B cell (primary cell): ENCODE results near the gene TRIM62. TPM values are rescaled to one million over a fixed set of nuclear protein-coding genes. Genes with fewer than 3 reads are reported as not detected.

Source experiments
- ATAC-seq: fragments of 200-7000 bp; cut with Tn5 transposase; one replicate; pipeline ENCODE4 v1.10.0; 2021; ENCODE audit warnings: low read depth, mild to moderate bottlenecking, moderate number of reproducible peaks, moderate library complexity
- CTCF ChIA-PET: fragments of 350-600 bp; sonication (Branson Sonifier 250); formaldehyde crosslinking; loops from one replicate; lab custom pipeline; 2021; ENCODE audit warnings: antibody characterized with exemption, inconsistent platforms; lab: Charles Lee
- POLR2A ChIA-PET: fragments of 350-600 bp; sonication (Branson Sonifier 250); formaldehyde crosslinking; loops from one replicate; lab custom pipeline; 2021; ENCODE audit warnings: antibody characterized with exemption; lab: Charles Lee
- DNase-seq: peaks from one replicate; pipeline ENCODE4 v3.0.0; 2013
- H2AFZ ChIP-seq: 2 replicates; pipeline ENCODE4 v1.6.1; 2012; ENCODE audit warnings: mild to moderate bottlenecking, low read depth, low read length; ENCODE audit not compliant: insufficient read depth, poor library complexity, severe bottlenecking
- H3K27ac ChIP-seq, 2 donors: 1 replicate in 1 of 2; 2 replicates in 1 of 2; pipeline ENCODE4 v1.5.1; 2012 to 2013; ENCODE audit warnings: low read length in 2 of 2, mild to moderate bottlenecking in 2 of 2, moderate library complexity in 1 of 2
- H3K27me3 ChIP-seq, 4 experiments: fragments of 200-600 bp in 1 of 4; sonication (generic) in 1 of 4; replicated peaks in 1 of 4; 1 replicate in 2 of 4; 2 replicates in 2 of 4; pipeline versions ENCODE4 v1.6.1 to v1.7.0; 2013 to 2016; ENCODE audit warnings: low read length in 3 of 4, mild to moderate bottlenecking in 2 of 4, mixed read lengths in 1 of 4, moderate library complexity in 1 of 4; ENCODE audit not compliant: insufficient read depth in 4 of 4, control insufficient read depth in 3 of 4; ENCODE audit errors: control extremely low read depth in 1 of 4
- H3K36me3 ChIP-seq, 2 experiments: replicated peaks in 1 of 2; 1 replicate in 1 of 2; 2 replicates in 1 of 2; pipeline versions ENCODE4 v1.6.1 to v1.7.1; 2013; ENCODE audit warnings: low read length in 1 of 2; ENCODE audit not compliant: insufficient read depth in 2 of 2, control insufficient read depth in 1 of 2; ENCODE audit errors: control extremely low read depth in 1 of 2, extremely low read depth in 1 of 2
- H3K4me1 ChIP-seq, 2 donors: fragments of 200-600 bp in 1 of 2; sonication (generic) in 1 of 2; 1 replicate in 1 of 2; 2 replicates in 1 of 2; pipeline versions ENCODE4 v1.5.1 to v1.6.1; 2013 to 2017; ENCODE audit warnings: low read length in 2 of 2; ENCODE audit not compliant: control insufficient read depth in 2 of 2, insufficient read depth in 2 of 2
- H3K4me2 ChIP-seq: replicated peaks from 2 replicates; pipeline ENCODE3; 2012; ENCODE audit warnings: mild to moderate bottlenecking, low read depth, low read length; ENCODE audit not compliant: poor library complexity, severe bottlenecking
- H3K4me3 ChIP-seq, 5 experiments: fragments of 200-600 bp in 1 of 5; sonication (generic) in 1 of 5; 1 replicate in 3 of 5; 2 replicates in 2 of 5; pipeline versions ENCODE4 v1.5.1 to v1.7.0; 2011 to 2016; ENCODE audit warnings: low read length in 4 of 5, mild to moderate bottlenecking in 4 of 5, low read depth in 2 of 5, control low read depth in 1 of 5, moderate library complexity in 1 of 5; ENCODE audit not compliant: insufficient read depth in 1 of 5; ENCODE audit errors: control extremely low read depth in 1 of 5, extremely low read depth in 1 of 5
- H3K79me2 ChIP-seq: fragments of 200-600 bp; sonication (generic); one replicate; pipeline ENCODE4 v1.6.0; 2016; ENCODE audit warnings: low read length; ENCODE audit not compliant: control insufficient read depth, insufficient read depth
- H3K9ac ChIP-seq: fragments of 200-600 bp; sonication (generic); 2 replicates; pipeline ENCODE4 v1.6.1; 2017; ENCODE audit warnings: mild to moderate bottlenecking, low read length, moderate library complexity
- H3K9me3 ChIP-seq, 3 donors: one replicate each; pipeline versions ENCODE4 v1.6.1 to v1.7.1; 2013; ENCODE audit warnings: low read length in 2 of 3; ENCODE audit not compliant: control insufficient read depth in 2 of 3, insufficient read depth in 1 of 3; ENCODE audit errors: control extremely low read depth in 1 of 3
- H4K20me1 ChIP-seq: 2 replicates; pipeline ENCODE4 v1.6.0; 2012; ENCODE audit warnings: mild to moderate bottlenecking, low read length; ENCODE audit not compliant: insufficient read depth, control insufficient read depth, poor library complexity, severe bottlenecking
- H3K27ac Mint-ChIP-seq: one replicate; pipeline ENCODE4 v1.8.0; 2021; ENCODE audit warnings: mixed read lengths
- H3K27me3 Mint-ChIP-seq: one replicate; pipeline ENCODE4 v1.8.0; 2021; ENCODE audit warnings: mixed read lengths
- H3K4me1 Mint-ChIP-seq: one replicate; pipeline ENCODE4 v1.8.0; 2021; ENCODE audit warnings: mixed read lengths
- H3K4me3 Mint-ChIP-seq: one replicate; pipeline ENCODE4 v1.8.0; 2021; ENCODE audit warnings: mixed read lengths
- H3K9me3 Mint-ChIP-seq: one replicate; pipeline ENCODE4 v1.8.0; 2022; ENCODE audit warnings: mixed read lengths; ENCODE audit not compliant: insufficient read depth
- CTCF ChIP-seq: fragments of 200-600 bp; IDR thresholded peaks from one replicate; pipeline ENCODE4 v1.8.0; 2022; ENCODE audit warnings: antibody characterized with exemption, mild to moderate bottlenecking
- EZH2 ChIP-seq: IDR thresholded peaks from 2 replicates; pipeline ENCODE4 v1.6.1; 2012; ENCODE audit warnings: borderline replicate concordance, low read depth, mild to moderate bottlenecking, moderate library complexity, low read length; ENCODE audit not compliant: insufficient read depth, poor library complexity, severe bottlenecking
- WGBS: methylation state at CpG from one replicate; pipeline ENCODE4 v1.1.5; 2013; ENCODE audit warnings: missing lambda C conversion rate; ENCODE audit not compliant: insufficient coverage; 5-methylcytosine and 5-hydroxymethylcytosine counted together
- intact Hi-C: fragments of 100-400 bp; cut with micrococcal nuclease; formaldehyde crosslinking; loops from one replicate; pipeline ENCODE4 v1.10.0; 2022
- polyA plus RNA-seq: library from polyadenylated mRNA; depleted of rRNA; stranded (reverse); fragments of >200 nt; gene quantifications from 2 replicates; pipeline ENCODE4 v1.2.3, GENCODE V29; 2012
- total RNA-seq, 2 donors: library from RNA; stranded (reverse); fragments of 120-200 nt in 1 of 2; gene quantifications; 1 replicate in 1 of 2; 2 replicates in 1 of 2; pipeline versions ENCODE4 v1.2.3 to v1.2.4, GENCODE V29; 2013 to 2022

Gene TRIM62
- total and polyA plus RNA-seq, 2 donors (not counting 1 experiment from before 2014, with no cell fraction given): 10.7 to 24.1 TPM

GRCh38 chr1:33228935-33229487 lies 47.2 kb upstream of the TRIM62 start:
- H3K9me3 Mint-ChIP-seq: peaks cover 9% of the 10 kb centered on the region
- ChIA-PET CTCF (interaction anchor here (0.9 to 1.2 kb wide), 2 partner anchors 9 to 66 kb away, joined by 3 read pairs; no protein-coding TSS in a partner anchor), POLR2A (no interaction called here)
- no peak for TF ChIP-seq CTCF
- no peak for TF ChIP-seq EZH2
- peaks cover 38% of the 10 kb centered on the region for H3K27me3 Mint-ChIP-seq
- no CpG with 5 or more reads among the region's 5 CpGs for WGBS
- intact Hi-C loops: no loop called here
- H3K4me3 Mint-ChIP-seq: no peak overlapping the region
- H3K27ac Mint-ChIP-seq: no peak overlapping the region
- ATAC-seq (no peak), DNase-seq (no peak)
- no peak overlapping the region for H3K4me3 ChIP-seq
- H3K9ac ChIP-seq: no peak overlapping the region
- no peaks in the 10 kb centered on the region for H3K4me1 Mint-ChIP-seq
- no peaks in the 10 kb centered on the region for H3K36me3 ChIP-seq
- no peaks in the 10 kb centered on the region for H3K4me1 ChIP-seq
- H3K27me3 ChIP-seq: peaks cover 0 to 13% (median 2%) of the 10 kb centered on the region in 4 experiments
- H3K27ac ChIP-seq: no peak overlapping the region
- no peak overlapping the region for H3K4me2 ChIP-seq
- H2AFZ ChIP-seq: no peak overlapping the region
- H4K20me1 ChIP-seq: no peaks in the 10 kb centered on the region
- H3K9me3 ChIP-seq: peaks cover 0 to 5% (median 1%) of the 10 kb centered on the region in 3 donors
- no peaks in the 10 kb centered on the region for H3K79me2 ChIP-seq

DNA sequence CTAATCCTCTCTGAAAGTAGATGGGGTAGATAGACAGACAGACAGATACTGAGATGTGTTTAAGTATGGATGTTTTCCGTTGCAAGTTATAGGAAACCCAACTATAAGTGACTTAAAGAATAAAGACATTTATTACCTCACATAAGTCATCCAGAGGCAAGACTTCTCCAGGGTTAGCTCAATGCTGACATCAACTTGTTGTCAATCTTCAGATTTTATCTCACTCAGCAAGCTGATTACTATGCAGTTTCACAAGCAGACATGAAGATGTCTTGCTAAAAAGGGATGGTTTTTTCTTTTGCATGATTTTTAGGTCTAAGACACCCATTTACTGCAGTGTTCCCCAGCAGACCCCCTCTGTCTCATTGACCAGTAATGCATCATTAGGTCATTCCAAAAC lies 43.7 kb upstream of the TRIM62 start:
- no peaks in the 10 kb centered on the region for H3K4me1 ChIP-seq
- Mint-ChIP-seq H3K9me3 (peaks cover 15% of the 10 kb centered on the region), H3K4me3 (no peak overlapping the region), H3K4me1 (no peaks in the 10 kb centered on the region), H3K27me3 (peaks cover 44% of the 10 kb centered on the region), H3K27ac (no peak overlapping the region)
- peaks cover 0 to 13% (median 1%) of the 10 kb centered on the region in 4 experiments for H3K27me3 ChIP-seq
- TF ChIP-seq EZH2 (no peak), CTCF (no peak)
- no peak overlapping the region for H3K4me2 ChIP-seq
- H3K4me3 ChIP-seq: no peak overlapping the region
- H2AFZ ChIP-seq: no peak overlapping the region
- peaks cover 1 to 5% (median 5%) of the 10 kb centered on the region in 3 donors for H3K9me3 ChIP-seq
- intact Hi-C loops: no loop called here
- H3K27ac ChIP-seq: no peak overlapping the region
- H3K9ac ChIP-seq: no peak overlapping the region
- ChIA-PET CTCF (no interaction called here), POLR2A (no interaction called here)
- no peaks in the 10 kb centered on the region for H3K36me3 ChIP-seq
- ATAC-seq (no peak), DNase-seq (no peak)
- no peaks in the 10 kb centered on the region for H3K79me2 ChIP-seq
- no CpG with 5 or more reads among the region's 1 CpG for WGBS
- H4K20me1 ChIP-seq: no peaks in the 10 kb centered on the region
